Neuron (in vitro differentiated cells): ENCODE measurements around the gene MYOCOS.
"Not testable (repeated sequence)": the region's sequence is repeated elsewhere in the genome, so short reads cannot be mapped to it uniquely, and the experiment has no call there.

ENCODE experiments used
- H2AFZ ChIP-seq: one replicate; pipeline ENCODE4 v1.6.1; 2013; ENCODE audit warnings: low read depth, mild to moderate bottlenecking, inconsistent platforms, low read length, moderate library complexity
- H3K27me3 ChIP-seq: one replicate; pipeline ENCODE4 v1.6.1; 2013; ENCODE audit warnings: low read length; ENCODE audit not compliant: insufficient read depth
- H3K36me3 ChIP-seq: one replicate; pipeline ENCODE4 v1.6.1; 2013; ENCODE audit warnings: low read length; ENCODE audit not compliant: insufficient read depth
- H3K4me1 ChIP-seq: one replicate; pipeline ENCODE4 v1.6.1; 2013; ENCODE audit warnings: low read length; ENCODE audit not compliant: insufficient read depth
- H3K4me3 ChIP-seq: 2 replicates; pipeline ENCODE4 v1.5.1; 2013; ENCODE audit warnings: mild to moderate bottlenecking, low read length, moderate library complexity
- H3K9me3 ChIP-seq: one replicate; pipeline ENCODE4 v1.6.1; 2013; ENCODE audit warnings: low read length

Gene MYOCOS, protein sequence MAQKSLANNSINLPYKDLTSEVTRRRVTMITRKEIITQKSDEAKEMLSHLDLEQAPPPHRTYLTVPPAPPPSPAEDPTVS

DNA sequence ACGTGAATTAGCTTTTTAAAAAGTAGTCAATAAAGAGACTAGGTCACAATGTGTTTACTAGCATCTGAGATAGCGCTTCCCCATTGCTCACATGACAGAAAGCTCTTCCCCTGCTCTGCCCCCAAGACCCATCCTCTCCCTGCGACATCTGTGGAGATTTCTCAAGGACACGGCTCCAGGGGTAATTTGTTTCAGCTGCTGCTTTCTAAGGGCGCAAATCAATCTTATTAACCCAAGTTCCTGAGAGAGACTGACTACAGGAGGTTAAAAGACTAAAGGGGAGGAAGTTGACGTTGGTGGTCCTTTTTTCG is at the start of gene MYOCOS:
Gene MYOCOS, plus strand, starts transcription at position 92 of the 311 bp plus-strand sequence. CDS start 1,641 bp downstream, outside the sequence.
- Histone ChIP-seq H3K27me3 (no peaks in the 10 kb centered on the region), H3K36me3 (no peaks in the 10 kb centered on the region), H3K9me3 (no peaks in the 10 kb centered on the region), H2AFZ (no peak within 1 kb of the TSS), H3K4me1 (no peaks in the 10 kb centered on the region), H3K4me3 (no peak within 1 kb of the TSS)

DNA sequence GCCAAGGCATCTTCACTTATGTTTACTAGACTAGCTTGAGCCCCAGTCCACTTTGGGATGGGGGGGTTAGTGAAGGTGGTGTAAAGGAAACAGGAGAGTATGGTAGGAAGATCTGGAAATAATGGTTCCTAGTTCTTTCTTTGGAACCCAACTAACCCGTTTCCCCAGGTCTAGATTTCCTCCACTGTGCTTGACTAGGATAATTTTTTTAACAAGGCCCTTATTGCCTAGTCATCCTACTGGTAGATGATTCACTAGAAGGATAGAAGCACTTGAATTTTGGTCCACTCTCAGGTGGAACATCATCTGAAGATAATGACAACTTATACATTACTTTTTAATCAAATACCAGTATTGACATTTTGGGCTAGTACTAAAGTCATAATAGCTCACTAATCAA is 45.9 kb upstream of the MYOCOS start:
- Histone ChIP-seq H3K9me3 (no peaks in the 10 kb centered on the region), H2AFZ (no peak overlapping the region), H3K27me3 (no peaks in the 10 kb centered on the region), H3K4me3 (no peak overlapping the region), H3K4me1 (no peaks in the 10 kb centered on the region), H3K36me3 (peaks cover 82% of the 10 kb centered on the region)

DNA sequence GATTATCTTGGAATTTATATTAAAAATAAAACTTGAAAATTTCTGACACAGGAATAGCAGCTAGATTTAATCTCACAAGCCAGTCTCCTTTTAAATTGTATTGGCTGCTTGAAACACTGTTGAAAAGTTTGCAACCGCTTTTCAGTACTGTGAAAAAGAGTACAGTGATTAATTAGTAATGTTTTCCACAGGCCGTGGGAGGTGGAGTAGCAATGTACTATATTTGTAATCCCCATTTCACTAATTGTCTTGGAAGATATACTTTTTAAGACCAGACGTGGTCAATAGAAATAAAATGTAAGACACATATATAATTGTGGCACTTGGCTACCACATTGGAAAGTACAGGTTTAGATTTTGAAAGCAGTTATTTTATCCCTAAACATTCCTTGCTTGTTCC is 40.8 kb upstream of the MYOCOS start:
- Histone ChIP-seq H3K27me3 (no peaks in the 10 kb centered on the region), H2AFZ (no peak overlapping the region), H3K9me3 (no peaks in the 10 kb centered on the region), H3K4me3 (no peak overlapping the region), H3K36me3 (peaks cover 90% of the 10 kb centered on the region), H3K4me1 (no peaks in the 10 kb centered on the region)

DNA sequence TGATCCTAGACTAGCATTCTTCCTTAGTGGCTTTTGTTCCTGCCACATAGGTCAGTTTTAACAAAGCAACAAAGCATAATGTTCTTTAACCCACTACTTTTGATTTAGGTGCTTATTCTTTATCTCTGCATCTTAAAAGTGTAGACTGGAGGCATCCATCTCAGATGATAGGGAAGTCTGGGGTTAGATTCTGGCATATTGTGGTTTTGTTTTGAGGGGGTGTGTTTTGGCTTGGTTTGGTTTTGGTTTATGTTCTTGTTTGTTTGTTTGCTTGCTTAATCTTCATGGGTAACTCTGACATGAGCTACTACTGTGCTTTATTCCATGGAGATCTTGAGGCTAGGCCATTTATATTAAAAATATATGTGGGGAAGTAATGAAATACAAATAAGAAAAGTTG is 40.3 kb upstream of the MYOCOS start:
- no peaks in the 10 kb centered on the region for H3K9me3 ChIP-seq
- H3K4me3 ChIP-seq = no peak overlapping the region
- no peaks in the 10 kb centered on the region for H3K4me1 ChIP-seq
- peaks cover 87% of the 10 kb centered on the region for H3K36me3 ChIP-seq
- H3K27me3 ChIP-seq = no peaks in the 10 kb centered on the region
- no peak overlapping the region for H2AFZ ChIP-seq

DNA sequence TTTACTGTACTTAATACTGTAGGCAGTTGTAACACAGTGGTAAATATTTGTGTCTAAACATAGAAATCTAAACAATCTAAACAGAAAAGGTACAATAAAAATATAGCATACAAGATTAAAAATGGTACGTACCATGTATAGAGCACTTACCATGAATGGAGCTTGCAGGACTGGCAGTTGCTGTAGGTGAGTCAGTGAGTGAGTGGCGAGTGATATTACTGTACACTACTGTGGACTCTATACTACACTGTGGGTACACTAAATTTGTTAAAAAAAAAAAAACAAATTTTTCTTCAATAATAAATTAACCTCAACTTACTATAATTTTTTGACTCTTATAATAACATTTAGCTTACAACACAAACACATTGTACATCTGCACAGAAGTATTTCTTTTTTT is 39.5 kb upstream of the MYOCOS start:
- Histone ChIP-seq H3K9me3 (no peaks in the 10 kb centered on the region), H2AFZ (no peak overlapping the region), H3K27me3 (no peaks in the 10 kb centered on the region), H3K36me3 (peaks cover 88% of the 10 kb centered on the region), H3K4me3 (no peak overlapping the region), H3K4me1 (no peaks in the 10 kb centered on the region)

DNA sequence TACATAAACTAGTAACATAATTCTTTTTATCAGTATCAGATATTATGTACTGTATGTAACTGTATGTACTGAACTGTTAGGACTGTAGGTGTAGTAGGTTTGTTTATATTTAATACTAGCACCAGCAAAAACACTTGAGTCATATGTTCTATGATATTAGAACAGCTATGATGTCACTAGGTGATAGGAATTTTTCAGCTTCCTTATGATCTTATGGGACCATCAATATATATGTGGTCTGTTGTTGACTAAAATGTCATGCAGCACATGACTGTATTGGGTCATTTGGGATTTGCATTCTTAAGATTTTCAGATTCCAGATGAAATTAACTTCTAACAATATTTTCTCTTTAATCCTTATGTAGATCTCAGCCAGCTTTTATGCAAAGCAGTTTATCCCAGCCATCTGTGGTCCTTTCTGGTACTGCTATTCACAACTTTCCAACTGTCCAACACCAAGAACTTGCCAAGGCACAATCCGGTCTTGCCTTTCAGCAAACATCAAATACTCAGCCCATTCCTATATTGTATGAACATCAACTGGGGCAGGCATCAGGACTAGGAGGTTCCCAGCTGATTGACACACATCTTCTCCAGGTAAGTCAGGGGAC is 38.3 kb upstream of the MYOCOS start:
- H3K27me3 ChIP-seq = no peaks in the 10 kb centered on the region
- no peaks in the 10 kb centered on the region for H3K9me3 ChIP-seq
- no peak overlapping the region for H3K4me3 ChIP-seq
- no peak overlapping the region for H2AFZ ChIP-seq
- H3K4me1 ChIP-seq = no peaks in the 10 kb centered on the region
- H3K36me3 ChIP-seq = peaks cover 87% of the 10 kb centered on the region

DNA sequence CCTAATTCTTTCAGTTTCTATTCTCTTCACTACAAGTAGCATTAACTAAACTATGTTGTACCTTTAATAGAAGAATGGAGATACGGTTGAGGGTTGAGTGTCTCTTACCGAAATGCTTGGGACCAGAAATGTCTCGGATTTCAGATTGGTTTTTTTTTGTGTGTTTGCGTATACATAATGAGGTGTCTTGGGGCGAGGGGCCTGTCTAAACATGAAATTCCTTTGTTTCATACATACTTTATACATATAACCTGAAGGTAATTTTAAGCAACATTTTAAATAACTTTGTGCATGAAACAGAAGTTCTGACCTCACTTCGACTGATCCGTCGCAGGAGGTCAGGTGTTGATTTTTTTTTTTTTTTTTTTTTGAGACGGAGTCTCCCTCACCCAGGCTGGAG is 36.3 kb upstream of the MYOCOS start:
- H3K36me3 ChIP-seq = peaks cover 87% of the 10 kb centered on the region
- no peaks in the 10 kb centered on the region for H3K4me1 ChIP-seq
- H3K27me3 ChIP-seq = no peaks in the 10 kb centered on the region
- no peaks in the 10 kb centered on the region for H3K9me3 ChIP-seq
- H3K4me3 ChIP-seq = no peak overlapping the region
- H2AFZ ChIP-seq = no peak overlapping the region

DNA sequence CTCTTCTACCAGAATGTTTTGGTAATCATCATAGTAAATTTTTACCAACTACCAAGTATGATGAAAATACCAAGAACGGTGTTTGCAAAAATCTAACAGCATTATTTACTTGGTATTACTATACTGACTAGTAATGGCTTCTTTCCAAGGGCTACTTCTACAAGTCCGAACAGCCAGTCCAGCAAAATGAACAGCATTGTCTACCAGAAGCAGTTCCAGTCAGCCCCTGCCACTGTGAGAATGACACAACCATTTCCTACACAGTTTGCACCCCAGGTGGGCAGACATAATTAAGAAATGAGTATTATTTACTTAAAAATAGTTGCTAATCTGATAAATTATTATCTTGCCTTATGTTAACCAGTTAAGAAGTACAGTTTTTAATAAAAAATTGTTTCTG is 33.8 kb upstream of the MYOCOS start:
- Histone ChIP-seq H2AFZ (no peak overlapping the region), H3K9me3 (no peaks in the 10 kb centered on the region), H3K4me1 (no peaks in the 10 kb centered on the region), H3K36me3 (peaks cover 88% of the 10 kb centered on the region), H3K4me3 (no peak overlapping the region), H3K27me3 (no peaks in the 10 kb centered on the region)

DNA sequence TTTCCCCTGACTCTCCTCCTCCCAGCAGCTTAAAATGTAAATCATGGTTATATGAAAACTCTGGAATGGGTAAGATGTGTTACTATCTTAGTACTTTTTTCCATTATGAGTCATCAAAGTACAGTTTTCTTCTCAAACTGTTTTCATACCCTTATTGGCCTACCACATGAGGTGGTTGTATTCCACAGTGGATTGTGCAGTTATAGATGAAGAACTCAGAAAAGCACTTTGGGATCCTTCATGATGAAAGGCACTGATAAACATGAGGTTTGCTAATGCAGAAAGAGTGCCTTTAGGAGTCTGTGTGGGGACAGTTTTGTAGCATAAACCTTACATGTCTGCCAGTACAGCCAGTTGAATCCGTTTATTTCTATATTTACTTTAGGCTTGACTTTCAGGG is 32.0 kb upstream of the MYOCOS start:
- H3K4me1 ChIP-seq = no peaks in the 10 kb centered on the region
- no peak overlapping the region for H2AFZ ChIP-seq
- no peaks in the 10 kb centered on the region for H3K9me3 ChIP-seq
- H3K36me3 ChIP-seq = peaks cover 84% of the 10 kb centered on the region
- no peak overlapping the region for H3K4me3 ChIP-seq
- H3K27me3 ChIP-seq = no peaks in the 10 kb centered on the region

DNA sequence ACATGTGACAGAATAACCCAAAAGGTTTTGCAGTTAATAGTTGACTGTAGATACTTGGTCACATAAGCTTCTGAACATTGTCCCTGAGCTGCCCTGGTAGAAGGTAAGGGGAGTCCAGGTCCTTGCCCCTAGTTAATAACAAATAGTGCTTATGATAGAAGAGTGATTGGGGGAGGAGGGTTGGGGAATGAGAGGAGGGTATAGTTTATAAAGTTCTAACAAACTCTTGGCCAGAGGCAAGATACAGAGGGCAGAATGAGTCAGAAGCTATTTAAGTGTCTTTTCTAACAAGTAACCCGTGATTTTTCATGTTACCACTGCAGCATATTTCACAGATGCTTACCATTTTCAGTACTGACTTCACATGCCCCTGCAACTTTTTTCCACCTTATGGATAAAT is 26.7 kb upstream of the MYOCOS start:
- peaks cover 45% of the 10 kb centered on the region for H3K36me3 ChIP-seq
- no peak overlapping the region for H2AFZ ChIP-seq
- no peaks in the 10 kb centered on the region for H3K27me3 ChIP-seq

DNA sequence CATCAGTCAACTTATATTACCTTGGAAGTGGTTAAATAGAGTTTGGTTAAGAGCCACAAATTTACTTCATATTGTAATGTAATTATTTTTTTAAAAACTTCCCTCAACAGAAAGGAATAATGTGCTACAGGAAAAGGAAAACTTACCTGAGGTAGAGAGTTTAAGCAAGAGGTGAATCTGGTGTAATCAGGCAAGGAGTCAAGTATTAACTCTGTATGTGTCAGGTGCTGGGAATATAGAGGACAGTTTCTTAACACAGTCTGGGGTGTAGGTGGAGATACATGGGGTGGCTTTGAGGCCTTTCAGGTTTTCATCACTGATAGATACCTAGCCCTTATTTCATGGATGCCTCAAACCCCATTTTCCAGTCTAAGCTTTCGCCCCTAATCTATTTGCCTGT is 25.9 kb upstream of the MYOCOS start:
- no peaks in the 10 kb centered on the region for H3K9me3 ChIP-seq
- H3K4me1 ChIP-seq = no peaks in the 10 kb centered on the region
- no peak overlapping the region for H3K4me3 ChIP-seq
- no peaks in the 10 kb centered on the region for H3K27me3 ChIP-seq
- no peak overlapping the region for H2AFZ ChIP-seq
- H3K36me3 ChIP-seq = peaks cover 38% of the 10 kb centered on the region

More for the DNA sequence above, 26.7 kb upstream of the MYOCOS start:
- Histone ChIP-seq H3K9me3 (no peaks in the 10 kb centered on the region), H3K4me3 (no peak overlapping the region), H3K4me1 (no peaks in the 10 kb centered on the region)

DNA sequence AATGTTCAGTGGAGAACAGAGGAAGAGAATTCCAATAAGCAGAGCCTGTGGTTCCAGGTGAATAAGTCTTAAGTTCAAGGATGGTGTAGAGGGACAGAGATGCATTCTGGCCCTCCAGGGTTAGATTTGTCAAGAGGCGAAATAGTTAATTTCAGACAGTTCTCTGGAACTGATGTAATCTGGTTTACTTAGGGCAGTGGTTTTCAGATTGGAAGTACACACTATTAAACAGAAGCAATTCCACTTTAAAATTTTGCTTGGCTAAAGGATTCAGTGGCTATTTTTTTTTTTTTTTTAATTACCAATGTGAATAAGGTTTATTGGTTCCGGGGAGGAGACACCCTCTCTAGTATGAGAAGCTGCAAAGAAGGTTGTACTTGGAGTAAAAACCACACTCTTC is 25.3 kb upstream of the MYOCOS start:
- Histone ChIP-seq H3K4me1 (no peaks in the 10 kb centered on the region), H3K36me3 (peaks cover 33% of the 10 kb centered on the region), H3K4me3 (no peak overlapping the region), H3K9me3 (no peaks in the 10 kb centered on the region), H2AFZ (no peak overlapping the region), H3K27me3 (no peaks in the 10 kb centered on the region)

DNA sequence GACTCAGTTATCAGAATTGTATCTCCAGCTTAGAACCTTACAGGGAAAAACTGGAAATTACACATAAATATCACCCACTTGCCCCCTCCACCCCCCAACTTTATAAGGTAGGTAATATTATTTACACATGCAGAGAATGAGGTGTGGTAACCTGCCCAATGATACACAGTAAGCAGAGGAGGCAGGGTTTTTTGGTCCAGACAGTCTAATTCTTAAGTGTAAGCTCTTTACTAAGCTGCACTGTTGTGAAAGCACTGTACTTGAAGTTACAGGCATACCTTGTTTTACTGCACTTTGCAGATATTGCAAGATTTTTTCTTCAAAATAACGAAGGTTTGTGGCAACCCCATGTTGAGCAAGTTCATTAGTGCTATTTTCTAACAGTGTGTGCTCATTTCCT is 24.8 kb upstream of the MYOCOS start:
- Histone ChIP-seq H2AFZ (no peak overlapping the region), H3K27me3 (no peaks in the 10 kb centered on the region), H3K4me1 (no peaks in the 10 kb centered on the region), H3K36me3 (peaks cover 28% of the 10 kb centered on the region), H3K4me3 (no peak overlapping the region), H3K9me3 (no peaks in the 10 kb centered on the region)

DNA sequence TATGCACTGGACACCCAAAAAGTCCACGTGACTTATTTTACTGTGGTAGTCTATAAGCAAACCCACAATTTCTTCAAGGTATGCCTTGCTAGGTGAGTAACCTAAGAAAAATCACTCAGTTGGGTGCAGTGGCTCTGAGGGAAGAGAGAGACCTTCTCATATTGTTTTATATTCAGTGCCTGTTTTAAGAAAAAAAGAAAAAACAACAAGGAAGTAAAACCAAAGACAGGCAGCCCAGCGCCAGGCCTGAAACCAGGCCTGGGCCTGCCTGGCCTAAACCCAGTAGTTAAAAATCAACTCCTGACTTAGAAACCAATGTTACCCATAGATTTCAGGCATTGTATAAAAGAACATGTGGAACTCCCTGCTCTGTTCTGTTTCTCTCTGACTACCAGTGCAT is 21.7 kb upstream of the MYOCOS start:
- not testable (repeated sequence) for H3K27me3 ChIP-seq, H3K9me3 ChIP-seq, H3K4me1 ChIP-seq, H3K36me3 ChIP-seq, H3K4me3 ChIP-seq, H2AFZ ChIP-seq
